ENCODE measurements around the gene SPARC. TPM values are rescaled to one million over a fixed set of nuclear protein-coding genes. Genes with fewer than 3 reads are reported as not detected.

The SPARC gene
- total RNA-seq, 1 experiment from 2014 or later = not detected

DNA sequence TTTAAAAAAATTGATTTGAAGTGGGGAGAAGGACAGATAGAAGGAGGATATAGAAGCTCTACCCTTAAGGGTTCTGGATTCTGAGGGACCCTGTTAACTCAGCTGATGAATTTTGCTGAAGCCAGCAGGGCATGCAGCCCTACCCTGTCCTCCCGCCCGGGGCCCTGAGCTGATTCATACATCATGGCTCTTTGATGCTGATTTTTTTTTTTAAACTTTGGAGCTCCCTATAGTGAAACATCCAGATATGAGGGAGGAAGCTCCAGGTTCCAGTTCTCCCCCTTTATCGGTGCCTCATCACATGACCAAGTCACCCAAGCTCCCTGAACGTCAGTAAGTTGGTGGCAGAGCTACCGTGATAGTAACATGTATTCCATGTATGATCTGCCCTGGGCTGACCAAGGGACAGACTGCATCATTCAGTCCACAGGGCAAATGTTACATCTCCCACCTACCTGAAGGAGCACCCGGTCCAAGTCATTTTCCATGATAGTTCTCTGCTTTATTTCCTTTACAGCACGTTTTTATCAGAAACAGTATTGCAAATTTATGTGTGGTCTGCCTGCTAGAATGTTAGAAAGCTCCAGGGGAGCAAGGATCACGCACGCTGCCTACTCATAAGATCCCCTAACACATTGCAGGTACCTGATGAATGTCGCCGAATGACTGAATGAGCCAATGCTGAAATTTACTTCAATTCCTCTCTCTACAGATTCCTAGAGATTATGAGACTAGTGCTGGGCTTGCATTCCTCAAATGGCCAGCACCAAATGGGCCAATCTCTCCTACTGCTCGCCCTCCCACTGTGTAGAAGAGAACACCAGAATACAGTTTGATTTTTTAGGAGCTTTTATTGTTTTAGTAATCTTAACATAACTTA lies 25.9 kb downstream of the SPARC start:
- no peak for DNase-seq (ENCODE audit: low spot score)

DNA sequence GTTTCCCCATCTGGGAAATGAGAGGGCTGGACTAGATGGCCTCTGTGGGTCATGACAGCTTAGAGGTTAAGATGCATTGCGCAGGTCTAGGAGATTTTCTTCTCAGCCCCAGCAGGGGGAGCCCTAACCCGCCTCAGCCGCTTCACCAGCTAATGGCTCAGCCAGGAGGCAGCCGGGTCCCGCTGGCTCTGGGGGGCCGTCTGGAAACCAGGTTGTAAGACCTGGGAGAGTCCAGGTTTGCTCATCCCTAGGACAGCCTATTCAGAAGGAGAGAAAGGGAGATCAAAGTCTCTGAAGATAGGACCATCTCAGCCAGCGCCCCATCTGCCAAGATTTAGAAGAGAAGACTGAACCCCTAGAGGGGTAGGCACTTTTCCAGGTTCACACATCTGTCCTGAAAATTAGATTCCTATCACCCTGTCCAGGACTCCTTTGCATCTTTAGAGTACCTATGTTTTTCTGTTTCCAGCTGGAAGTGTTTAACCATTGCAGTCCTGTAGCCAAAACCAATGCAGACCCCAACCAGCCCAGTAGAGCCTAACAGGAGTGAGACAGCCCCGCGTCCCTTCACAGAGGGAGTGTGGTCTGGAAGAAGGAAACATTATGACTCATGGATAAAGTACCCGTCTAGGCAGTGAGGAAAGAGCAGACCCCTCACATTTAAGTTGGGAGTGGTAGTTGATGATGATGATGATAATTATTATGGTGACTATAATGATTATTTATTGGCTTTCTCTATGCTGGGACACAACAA lies 27.5 kb downstream of the SPARC start:
- DNase-seq (ENCODE audit: low spot score) = peak; percentile 72

DNA sequence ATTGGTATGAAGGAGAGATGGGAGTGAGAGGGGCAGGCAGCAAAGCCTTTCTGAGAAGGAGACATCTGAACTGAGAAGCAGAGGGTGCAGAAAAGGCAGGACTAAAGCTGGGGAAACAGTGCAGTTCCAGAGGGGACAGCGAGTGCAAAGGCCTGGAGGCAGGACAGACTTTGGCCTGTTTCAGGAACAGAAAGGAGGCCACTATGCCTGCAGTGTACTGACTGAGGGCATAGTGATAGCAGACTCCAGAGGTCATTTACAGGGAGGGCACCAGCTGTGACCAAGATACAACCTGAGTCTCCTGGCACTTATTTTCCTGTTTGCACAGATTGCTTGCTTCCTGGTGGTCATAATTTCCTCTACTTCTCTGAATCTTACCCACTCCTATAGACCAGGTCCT lies 29.6 kb downstream of the SPARC start:
- DNase-seq (ENCODE audit: low spot score) = no peak

DNA sequence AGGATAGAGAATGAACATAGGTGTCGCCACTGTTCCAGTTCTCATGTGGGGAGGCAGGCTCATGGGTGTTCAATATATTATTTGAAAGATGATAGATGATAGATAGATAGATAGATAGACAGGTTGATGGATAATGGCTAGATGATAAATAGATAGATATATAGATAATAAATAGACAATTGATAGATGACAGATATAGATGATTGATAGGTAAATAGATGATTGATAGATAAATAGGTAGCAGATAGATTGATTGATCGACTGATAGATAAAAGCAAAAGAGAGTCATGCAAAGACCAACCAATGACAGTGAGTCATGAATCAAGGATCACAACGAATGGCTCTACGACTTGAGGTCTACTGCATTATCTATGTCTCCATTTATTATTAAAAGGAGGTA lies 30.4 kb downstream of the SPARC start:
- DNase-seq (ENCODE audit: low spot score) = no peak

DNA sequence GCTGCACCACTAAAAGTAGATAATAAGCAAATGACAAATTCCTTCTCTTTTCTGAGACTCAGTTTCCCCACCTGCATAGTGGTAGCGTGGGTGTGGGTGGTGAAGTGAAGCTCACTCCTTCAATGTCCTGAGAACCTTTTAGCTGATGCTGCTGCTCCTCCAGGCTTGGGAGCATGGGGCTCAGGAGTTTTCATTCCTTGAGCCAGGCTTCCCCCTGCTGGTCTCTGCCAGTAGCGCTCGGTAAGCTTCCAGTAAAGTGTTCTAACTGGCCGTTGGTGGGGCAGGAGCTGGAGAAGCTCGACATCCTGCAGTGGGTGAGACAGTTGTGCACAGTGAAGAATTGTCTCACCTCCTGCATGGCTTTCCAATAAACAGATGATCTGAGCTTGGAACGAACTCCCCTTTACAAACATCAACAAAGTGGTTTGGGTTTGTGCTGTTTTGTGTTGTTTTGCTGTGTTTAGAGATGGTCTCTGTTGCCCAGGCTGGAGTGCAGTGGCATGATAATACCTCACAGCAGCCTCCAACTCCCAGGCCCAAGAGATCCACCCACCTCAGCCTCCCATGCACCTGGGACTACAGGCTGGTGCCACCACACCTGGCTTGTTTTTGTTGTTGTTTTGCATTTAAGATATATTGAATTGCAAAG lies 34.6 kb downstream of the SPARC start:
- DNase-seq (ENCODE audit: low spot score) = peak; percentile 85

DNA sequence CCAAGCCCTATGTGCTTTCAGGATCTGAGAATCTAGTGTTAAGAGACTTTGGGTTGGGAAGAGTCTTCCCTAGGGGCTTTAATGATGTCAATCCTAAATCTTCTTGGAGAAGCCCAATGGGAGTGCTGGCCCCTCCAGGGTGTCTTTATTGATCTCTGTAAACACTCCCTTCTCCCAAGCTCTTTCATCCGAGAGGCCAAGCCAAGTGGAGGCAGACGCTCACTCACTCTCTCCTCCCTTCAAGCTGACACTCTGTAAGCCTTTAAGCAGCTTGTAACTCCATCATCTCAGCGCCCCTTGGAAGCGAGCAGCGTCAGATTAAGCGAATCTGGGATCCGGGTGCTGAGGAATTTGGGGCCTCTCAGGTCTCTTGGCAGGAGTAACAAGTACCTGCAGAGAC lies 37.7 kb downstream of the SPARC start:
- no peak for DNase-seq (ENCODE audit: low spot score)

DNA sequence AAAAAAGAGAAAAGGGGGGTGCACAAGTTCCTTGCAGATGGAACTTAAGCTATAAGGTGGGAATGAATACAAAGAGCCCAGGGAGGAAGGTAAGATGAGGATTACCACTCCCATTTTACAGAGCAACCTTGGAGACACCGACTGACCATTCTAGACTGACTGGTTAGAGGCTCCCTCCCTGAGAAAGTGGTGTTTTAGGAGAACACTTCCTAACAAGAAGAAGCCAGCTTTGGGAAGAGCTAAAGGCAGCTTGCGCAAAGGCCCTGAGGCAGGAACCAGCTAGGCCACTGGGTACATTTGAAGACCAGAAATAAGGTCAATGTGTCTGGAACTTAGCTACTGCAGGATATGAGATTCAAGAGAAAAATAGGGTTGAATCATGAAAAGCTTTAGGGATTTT lies 38.6 kb downstream of the SPARC start:
- DNase-seq (ENCODE audit: low spot score) = no peak

DNA sequence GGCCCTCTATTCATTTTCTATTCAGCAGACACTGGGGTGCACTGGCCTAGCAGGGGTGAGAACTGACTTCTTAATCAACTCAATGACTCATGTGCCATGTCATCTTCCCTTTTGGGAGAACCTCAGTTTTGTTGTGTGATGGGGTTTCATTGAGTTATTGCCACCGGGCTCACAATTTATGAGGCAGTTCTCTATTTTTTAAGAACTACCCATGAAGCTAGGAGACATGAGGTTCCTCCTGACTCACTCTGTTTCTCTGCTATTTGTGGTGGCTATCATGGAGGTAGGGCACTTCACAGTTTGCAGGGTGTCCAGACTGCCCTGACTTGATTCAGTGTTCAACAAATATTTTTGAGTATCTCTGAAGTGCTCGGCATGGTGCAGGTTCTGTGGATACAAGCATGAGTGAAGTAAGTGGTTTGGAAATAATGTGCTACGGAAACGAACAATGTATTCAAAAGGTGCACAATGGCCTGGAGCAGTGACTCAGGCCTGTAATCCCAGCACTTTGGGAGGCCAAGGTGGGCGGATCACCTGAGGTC lies 39.3 kb downstream of the SPARC start:
- no peak for DNase-seq (ENCODE audit: low spot score)

DNA sequence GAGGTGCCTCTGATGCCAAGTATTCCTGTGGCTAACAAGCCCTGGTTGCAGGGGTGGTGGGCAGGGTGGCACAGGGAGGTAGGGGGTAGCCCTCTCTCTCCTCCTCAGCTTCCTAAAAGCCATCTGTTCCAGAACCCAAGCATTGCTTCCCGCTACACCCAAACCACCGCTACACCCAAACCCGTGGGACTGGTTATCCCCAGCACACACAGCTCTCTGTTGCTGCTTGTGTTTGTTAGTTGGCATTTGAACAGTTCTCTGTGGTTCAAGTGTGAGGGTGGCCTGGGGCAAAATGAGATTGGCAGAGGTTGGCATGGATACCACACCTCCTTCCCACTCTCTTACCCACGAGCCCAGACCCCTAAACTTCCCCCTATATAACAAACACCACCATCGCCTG lies 40.4 kb downstream of the SPARC start:
- DNase-seq (ENCODE audit: low spot score) = no peak

DNA sequence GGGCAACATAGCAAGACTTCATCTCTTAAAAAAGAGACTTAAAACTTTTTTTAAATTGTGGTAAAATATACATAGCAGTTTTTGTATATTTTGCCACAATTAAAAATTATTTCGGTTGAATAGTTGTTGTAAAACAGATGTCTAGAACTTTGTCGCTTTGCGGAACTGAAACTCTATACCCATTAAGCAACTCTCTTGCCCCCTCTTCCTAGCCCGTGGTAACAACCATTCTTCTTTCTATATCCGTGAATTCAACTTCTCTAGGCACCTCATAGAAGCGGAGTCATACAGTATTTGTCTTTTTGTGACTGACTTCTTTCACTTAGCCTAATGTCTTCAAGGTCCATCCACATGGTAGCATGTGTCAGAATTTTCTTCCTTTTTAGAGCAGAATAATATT lies 43.3 kb downstream of the SPARC start:
- no peak for DNase-seq (ENCODE audit: low spot score)

DNA sequence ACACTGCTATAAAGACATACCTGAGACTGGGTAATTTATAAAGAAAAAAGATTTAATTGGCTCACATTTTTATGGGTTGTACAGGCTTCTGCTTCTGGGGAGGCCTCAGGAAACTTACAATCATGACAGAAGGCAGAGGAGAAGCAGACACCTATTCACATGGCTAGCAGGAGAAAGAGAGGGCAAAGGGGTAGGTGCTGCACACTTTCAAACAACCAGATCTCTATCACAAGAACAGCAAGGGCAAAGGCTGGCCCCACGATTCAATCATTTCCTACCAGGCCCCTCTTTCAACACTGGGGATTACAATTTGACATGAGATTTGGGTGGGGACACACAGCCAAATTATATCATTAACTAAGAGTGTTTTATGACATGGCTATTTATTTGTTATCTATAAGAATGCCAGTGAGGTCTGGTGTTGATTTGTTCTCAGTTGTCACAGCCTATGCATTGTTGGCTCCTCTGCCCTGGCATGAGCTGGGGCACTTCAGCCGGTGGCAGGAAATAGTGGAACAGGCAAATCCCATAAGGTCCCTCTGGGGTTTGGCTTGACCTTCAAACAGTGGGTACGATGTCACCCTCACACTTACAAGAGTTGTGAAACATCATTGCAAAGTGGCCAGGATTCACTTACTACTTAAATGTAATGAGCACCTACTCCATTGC lies 44.1 kb downstream of the SPARC start:
- DNase-seq (ENCODE audit: low spot score) = no peak

DNA sequence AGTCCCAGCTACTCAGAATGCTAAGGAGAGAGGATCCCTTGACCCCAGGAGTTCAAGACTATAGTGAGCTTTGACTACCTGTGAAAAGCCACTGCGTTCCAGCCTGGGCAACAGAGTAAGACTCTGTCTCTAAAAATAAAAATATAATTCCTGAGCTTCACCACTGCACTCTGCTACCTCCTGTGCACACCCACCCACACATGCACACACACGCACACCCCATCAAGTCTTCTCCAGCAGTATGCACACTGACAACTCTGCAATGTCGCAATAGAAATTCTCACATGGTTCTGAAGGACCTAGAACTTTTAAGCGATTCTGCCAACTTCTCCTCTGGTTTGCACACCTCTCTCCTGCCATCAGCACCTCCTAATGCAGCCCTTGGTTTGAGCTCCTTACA lies 48.1 kb downstream of the SPARC start:
- no peak for DNase-seq (ENCODE audit: low spot score)

DNA sequence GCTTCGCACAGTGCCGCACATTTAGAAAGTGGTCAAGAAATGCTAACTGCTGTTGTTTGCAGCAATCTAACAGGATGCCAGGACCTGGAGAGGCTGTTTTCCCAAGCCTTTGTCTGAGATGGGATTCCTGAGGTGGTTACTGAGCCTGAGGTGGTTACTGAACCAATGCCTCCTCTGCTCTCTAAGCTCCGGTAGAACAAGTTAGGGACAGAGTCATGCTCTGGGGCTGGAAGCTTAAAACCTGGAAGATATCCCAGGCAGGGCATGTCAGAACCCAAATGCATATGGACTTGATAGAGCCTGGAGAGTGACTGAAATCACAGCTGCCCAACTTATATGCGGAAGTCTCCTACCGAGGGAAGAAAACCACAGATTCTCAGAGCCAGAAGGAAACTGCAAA lies 49.0 kb downstream of the SPARC start:
- DNase-seq (ENCODE audit: low spot score) = no peak

DNA sequence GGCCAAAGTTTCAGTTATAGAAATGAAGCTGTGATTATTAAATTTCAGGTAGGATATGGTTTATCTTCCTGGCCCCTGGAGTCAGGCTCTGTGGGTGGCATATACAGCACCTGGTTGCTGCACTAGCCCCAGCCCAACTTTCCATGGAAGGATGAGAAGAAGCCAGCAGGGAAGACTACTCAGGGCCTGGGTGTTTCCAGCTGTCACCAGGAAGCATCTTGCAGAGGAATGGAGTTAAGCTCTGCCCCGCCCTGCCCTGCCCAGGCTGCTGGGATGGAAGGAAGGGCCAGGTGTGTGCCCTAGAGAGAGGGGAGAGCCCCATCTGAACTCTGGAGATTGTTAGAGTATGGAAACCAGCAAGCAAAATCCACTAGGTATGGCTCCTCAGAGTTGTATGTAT lies 52.8 kb downstream of the SPARC start:
- DNase-seq (ENCODE audit: low spot score) = no peak

DNA sequence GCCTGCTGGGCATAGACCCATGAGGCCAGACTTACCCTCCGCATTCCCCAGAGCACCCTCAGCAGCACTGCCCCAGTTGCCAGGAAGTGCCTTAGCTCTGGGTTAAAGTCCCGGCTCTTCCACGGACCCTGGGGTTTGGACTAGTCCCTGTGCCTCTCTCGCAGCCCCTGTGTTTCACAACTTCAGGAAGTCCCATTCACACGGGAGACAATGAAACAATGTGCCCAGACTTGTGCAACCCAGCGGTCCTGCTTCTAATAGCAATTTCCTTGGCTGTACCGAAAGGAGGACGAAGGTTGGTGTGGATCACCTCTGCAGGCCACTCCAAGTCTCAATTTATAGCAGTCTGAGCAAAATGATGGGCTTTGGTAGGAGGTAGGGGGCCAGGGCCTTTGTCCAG lies 53.8 kb downstream of the SPARC start:
- no peak for DNase-seq (ENCODE audit: low spot score)

DNA sequence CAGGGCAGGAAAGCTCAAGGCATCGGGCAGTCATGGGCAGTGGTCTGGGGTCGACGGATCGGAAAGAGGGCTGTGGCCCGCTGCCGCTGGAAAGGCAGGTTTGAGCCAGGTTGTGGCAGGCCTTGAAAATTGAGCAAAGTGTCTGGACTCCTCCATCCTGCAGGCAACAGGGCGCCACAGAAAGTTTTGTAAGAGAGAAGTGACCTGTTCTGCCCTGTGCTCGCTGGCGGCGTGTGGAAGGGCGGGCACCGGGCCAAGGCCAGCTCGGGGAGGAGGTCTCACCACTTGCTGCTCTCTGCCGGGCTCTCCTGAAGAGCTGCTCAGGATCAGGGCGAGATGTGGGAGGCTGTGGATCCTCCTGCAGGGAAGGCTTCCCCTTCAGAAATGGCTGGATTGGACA lies 54.2 kb downstream of the SPARC start:
- DNase-seq (ENCODE audit: low spot score) = no peak

DNA sequence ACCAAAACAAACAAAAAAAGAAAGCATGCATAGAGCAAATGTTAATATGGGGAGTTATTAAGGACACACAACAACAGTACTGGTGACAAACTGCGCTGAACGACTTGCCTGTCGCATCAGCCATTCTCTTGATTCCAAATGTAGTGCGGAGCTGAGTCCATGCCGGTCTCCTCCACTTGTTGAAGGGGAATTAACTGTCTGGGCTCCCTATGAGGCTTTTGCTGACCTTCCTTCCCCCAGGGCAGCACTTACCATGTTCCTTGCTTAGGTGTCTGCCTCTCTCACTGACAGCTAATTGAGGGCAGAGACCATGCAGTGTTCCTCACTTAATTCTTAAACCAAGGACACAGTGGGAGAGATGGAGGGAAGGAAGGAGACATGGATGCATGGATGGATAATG lies 54.8 kb downstream of the SPARC start:
- DNase-seq (ENCODE audit: low spot score) = no peak

DNA sequence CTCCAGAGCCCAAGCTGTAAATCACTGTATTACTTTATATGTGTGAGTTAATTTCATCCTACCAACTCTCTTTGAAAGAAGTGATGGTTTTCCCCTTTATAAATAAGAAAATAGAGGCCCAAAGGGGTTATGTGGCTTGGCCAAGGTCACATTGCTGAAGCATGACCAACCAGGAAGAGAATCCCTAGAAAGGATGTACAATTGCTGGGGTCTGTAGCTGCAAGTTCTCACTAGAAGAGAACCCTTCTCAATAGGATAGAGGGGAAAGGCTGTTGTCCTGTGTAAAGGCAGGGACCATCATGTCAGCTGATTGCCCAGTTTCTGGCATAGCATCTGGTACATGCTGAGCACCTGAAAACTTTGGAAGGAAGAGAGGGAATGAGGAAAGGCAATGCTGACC lies 56.6 kb downstream of the SPARC start:
- DNase-seq (ENCODE audit: low spot score) = no peak

DNA sequence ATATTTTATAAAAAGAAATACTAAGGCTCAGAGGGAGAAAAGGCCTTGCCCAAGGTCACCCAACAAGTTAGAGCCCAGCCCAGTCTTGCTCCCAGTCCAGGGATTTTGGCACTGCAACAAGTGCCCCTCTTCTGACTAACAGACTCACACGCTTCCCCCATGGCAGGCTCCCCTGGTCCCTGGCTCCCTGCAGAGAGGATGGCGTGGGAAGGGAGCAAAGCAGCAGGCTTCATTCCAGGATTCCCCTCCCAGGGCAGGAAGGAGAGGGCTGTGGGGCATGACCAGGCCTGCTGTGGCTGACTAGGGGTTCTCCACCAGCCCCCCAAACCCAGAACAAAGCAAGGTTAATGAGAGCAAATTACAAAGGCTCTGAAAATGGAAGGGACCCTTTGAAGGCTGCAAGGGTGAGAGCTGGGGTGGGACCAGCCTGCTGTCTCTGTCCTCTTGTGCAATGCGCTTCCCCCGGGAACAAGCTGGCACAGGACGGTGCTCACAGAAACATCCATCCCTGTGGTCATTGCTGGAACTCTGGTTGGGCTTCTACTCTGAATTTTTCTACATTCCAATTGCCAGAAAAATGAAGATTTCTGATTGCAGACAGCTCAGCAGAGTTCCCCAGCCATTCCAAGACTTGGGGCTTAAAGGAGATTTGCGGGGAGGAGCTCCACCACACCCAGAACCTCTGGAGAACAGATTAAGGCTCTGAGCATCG lies 58.4 kb downstream of the SPARC start:
- no peak for DNase-seq (ENCODE audit: low spot score)

DNA sequence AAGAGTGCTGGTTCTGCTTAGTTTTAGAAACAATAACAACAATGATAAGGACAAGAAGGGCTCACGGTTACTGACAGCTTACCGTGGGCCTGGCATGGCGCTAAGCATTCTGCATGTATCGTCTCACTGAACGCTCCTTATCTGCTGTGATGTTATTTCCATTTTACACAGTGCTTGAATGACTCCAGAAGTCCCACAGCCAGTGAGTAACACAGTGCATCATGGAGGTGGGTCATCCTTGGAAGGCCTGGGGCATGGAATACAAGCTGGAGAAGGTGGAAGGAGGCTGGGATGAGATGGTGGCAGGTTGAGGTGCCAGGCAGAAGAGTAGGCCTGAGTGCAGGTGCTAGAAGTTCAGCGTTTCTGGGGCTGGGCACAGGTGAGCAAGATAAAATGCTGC lies 59.1 kb downstream of the SPARC start:
- no peak for DNase-seq (ENCODE audit: low spot score)

DNA sequence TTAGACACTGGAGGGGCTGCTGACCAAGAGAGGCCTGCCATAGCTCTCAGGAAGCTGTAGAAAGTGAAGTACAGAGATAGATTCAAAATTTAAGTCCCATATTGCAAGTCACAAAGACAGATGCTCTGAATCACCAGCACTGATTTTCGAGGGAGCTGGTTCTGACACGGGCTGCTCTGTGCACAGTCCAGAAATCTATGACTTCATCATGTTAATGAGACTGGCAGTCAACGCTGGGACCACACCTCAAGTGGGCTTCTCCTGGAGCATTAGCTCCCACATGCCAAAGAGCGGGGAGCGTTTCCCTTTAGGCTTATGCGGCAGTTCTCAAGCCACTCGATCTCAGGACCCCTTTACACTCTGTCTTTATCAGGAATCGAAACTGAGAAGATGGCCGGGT lies 61.4 kb downstream of the SPARC start:
- DNase-seq (ENCODE audit: low spot score) = no peak
